Measurements from ENCODE around the gene DDX56. TPM values are rescaled to one million over a fixed set of nuclear protein-coding genes. Genes with fewer than 3 reads are reported as not detected.
A peak's percentile ranks its signal among the peaks of the same experiment; 100 is the strongest.

DDX56 gene
- total and polyA plus RNA-seq, 2 of the 13 experiments (the other 11 are each of a cell fraction or from before 2014, with no cell fraction given): 82.6 to 120 TPM

DNA sequence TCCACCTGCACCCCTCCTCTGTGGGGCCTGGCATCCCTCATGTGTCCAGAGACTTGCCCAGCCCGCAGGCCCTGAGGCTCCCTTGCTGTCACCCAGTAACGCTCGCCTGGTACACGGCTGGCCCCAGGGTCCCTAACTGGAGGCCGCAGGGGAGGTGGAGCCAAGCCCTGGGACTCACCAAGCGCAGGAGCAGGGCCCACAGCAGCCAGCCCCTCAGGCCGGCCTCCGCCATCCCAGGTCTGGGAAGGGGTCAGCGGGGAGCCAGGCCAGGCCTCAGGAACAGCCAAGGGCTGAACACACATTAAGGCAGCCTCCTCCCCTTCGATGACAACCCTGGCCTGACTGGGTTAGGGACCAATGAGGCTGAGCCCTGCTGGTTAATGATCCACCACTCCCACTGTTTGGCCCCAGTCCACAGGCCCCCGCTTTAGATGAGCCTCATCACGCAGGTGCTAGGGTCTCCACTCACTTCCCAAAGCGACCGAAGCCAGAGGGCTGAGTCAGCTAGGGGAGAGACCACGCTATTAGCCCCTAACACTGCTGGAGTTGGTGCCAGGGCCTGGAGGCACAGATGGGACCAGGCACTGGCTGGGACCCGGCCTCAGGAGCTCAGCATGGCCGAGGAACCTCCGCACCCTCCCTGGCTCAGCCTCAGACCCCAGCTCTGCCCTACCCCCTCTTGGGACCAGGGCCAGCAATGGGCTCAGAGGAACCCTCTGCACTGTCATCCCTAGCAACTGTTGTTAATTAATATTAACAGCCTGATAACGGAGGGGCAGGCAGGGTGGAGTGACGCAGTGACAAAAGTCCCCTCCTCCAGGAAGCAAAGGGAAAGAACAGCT, 32.5 kb downstream of the DDX56 start, which contains the start of gene NPC1L1 (continued):
- TF ChIP-seq FOXK1 (CRISPR knock-in tag; IDR thresholded peaks at IDR 0.05; ENCODE audit: borderline replicate concordance, low read depth): peak; percentile 39; the same call in 1 of the 2 replicates
- TF ChIP-seq, protein P1, sequence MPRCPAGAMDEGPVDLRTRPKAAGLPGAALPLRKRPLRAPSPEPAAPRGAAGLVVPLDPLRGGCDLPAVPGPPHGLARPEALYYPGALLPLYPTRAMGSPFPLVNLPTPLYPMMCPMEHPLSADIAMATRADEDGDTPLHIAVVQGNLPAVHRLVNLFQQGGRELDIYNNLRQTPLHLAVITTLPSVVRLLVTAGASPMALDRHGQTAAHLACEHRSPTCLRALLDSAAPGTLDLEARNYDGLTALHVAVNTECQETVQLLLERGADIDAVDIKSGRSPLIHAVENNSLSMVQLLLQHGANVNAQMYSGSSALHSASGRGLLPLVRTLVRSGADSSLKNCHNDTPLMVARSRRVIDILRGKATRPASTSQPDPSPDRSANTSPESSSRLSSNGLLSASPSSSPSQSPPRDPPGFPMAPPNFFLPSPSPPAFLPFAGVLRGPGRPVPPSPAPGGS (CRISPR knock-in tag; IDR thresholded peaks at IDR 0.05): peak; percentile 78; the same call in 1 of the 2 replicates
- peak; percentile 94 for TF ChIP-seq ZNF776 (CRISPR knock-in tag; IDR thresholded peaks at IDR 0.05)
- TF ChIP-seq HDAC2 (CRISPR knock-in tag; IDR thresholded peaks at IDR 0.05): peak; percentile 82
- TF ChIP-seq NR0B2 (CRISPR knock-in tag; IDR thresholded peaks at IDR 0.05): no peak
- TF ChIP-seq ZNF766 (CRISPR knock-in tag; IDR thresholded peaks at IDR 0.05; ENCODE audit: borderline replicate concordance): peak; percentile 69; the same call in 1 of the 2 replicates
- TF ChIP-seq AHDC1 (CRISPR knock-in tag; IDR thresholded peaks at IDR 0.05; ENCODE audit: borderline replicate concordance): peak; percentile 4; the same call in 1 of the 2 replicates
- 0 out of 2 replicates have a peak, but pooled peaks have one; percentile 82 for TF ChIP-seq NRL (CRISPR knock-in tag; IDR thresholded peaks at IDR 0.05; ENCODE audit: borderline replicate concordance)
- TF ChIP-seq SCMH1 (CRISPR knock-in tag; IDR thresholded peaks at IDR 0.05; ENCODE audit: borderline replicate concordance): no peak
- peak; percentile 72; the same call in 1 of the 2 replicates for TF ChIP-seq ZNF232 (CRISPR knock-in tag; IDR thresholded peaks at IDR 0.05; ENCODE audit: borderline replicate concordance)
- 0 out of 2 replicates have a peak, but pooled peaks have one; percentile 71 for TF ChIP-seq MZF1 (CRISPR knock-in tag; IDR thresholded peaks at IDR 0.05; ENCODE audit: borderline replicate concordance)
- TF ChIP-seq HOXA3 (CRISPR knock-in tag; IDR thresholded peaks at IDR 0.05): peak; percentile 54; the same call in 1 of the 2 replicates
- no peak for TF ChIP-seq ZZZ3 (CRISPR knock-in tag; IDR thresholded peaks at IDR 0.05; ENCODE audit: borderline replicate concordance)
- TF ChIP-seq KAT2B (IDR thresholded peaks at IDR 0.05; ENCODE audit: borderline replicate concordance, low read depth, low read length): no peak
- no peak for TF ChIP-seq KDM1A (CRISPR knock-in tag; IDR thresholded peaks at IDR 0.05)
- TF ChIP-seq HNRNPLL (IDR thresholded peaks at IDR 0.05; ENCODE audit: low read depth, low read length, poor library complexity, severe bottlenecking): peak; percentile 66
- peak; percentile 44; the same call in 1 of the 2 replicates for TF ChIP-seq MLX (CRISPR knock-in tag; IDR thresholded peaks at IDR 0.05)
- TF ChIP-seq ZBTB43 (CRISPR knock-in tag; conservative IDR thresholded peaks at IDR 0.05): 0 out of 2 replicates have a peak, but pooled peaks have one; percentile 34

Measured in HepG2 (cell line).